ENCODE results near the gene VCL. TPM values are rescaled to one million over a fixed set of nuclear protein-coding genes. Genes with fewer than 3 reads are reported as not detected.

The VCL gene
- total and polyA plus RNA-seq, 9 of the 15 experiments (the other 6 are each of a cell fraction or from before 2014, with no cell fraction given), result 29.8 to 186 (median 76.4) TPM

DNA sequence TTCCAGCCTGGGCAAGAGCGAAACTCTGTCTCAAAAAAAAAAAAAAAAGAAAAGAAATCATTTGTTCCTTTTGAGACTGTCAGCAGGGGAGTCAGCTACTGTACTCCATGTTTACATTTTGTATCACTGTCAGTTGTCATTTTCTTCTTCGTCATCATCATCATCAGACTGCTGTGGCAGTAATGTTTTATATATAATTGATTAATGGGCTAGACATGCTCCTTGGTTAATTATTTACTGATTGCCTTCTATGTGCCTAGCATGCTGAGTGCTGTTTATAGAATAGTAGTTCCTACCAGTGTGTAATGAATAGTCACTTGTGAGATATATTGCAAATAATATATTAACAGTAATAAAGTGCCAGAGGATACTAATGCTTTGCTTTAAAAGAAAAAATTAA, 50.5 kb downstream of the VCL start (continued):
- TF ChIP-seq, protein P1, sequence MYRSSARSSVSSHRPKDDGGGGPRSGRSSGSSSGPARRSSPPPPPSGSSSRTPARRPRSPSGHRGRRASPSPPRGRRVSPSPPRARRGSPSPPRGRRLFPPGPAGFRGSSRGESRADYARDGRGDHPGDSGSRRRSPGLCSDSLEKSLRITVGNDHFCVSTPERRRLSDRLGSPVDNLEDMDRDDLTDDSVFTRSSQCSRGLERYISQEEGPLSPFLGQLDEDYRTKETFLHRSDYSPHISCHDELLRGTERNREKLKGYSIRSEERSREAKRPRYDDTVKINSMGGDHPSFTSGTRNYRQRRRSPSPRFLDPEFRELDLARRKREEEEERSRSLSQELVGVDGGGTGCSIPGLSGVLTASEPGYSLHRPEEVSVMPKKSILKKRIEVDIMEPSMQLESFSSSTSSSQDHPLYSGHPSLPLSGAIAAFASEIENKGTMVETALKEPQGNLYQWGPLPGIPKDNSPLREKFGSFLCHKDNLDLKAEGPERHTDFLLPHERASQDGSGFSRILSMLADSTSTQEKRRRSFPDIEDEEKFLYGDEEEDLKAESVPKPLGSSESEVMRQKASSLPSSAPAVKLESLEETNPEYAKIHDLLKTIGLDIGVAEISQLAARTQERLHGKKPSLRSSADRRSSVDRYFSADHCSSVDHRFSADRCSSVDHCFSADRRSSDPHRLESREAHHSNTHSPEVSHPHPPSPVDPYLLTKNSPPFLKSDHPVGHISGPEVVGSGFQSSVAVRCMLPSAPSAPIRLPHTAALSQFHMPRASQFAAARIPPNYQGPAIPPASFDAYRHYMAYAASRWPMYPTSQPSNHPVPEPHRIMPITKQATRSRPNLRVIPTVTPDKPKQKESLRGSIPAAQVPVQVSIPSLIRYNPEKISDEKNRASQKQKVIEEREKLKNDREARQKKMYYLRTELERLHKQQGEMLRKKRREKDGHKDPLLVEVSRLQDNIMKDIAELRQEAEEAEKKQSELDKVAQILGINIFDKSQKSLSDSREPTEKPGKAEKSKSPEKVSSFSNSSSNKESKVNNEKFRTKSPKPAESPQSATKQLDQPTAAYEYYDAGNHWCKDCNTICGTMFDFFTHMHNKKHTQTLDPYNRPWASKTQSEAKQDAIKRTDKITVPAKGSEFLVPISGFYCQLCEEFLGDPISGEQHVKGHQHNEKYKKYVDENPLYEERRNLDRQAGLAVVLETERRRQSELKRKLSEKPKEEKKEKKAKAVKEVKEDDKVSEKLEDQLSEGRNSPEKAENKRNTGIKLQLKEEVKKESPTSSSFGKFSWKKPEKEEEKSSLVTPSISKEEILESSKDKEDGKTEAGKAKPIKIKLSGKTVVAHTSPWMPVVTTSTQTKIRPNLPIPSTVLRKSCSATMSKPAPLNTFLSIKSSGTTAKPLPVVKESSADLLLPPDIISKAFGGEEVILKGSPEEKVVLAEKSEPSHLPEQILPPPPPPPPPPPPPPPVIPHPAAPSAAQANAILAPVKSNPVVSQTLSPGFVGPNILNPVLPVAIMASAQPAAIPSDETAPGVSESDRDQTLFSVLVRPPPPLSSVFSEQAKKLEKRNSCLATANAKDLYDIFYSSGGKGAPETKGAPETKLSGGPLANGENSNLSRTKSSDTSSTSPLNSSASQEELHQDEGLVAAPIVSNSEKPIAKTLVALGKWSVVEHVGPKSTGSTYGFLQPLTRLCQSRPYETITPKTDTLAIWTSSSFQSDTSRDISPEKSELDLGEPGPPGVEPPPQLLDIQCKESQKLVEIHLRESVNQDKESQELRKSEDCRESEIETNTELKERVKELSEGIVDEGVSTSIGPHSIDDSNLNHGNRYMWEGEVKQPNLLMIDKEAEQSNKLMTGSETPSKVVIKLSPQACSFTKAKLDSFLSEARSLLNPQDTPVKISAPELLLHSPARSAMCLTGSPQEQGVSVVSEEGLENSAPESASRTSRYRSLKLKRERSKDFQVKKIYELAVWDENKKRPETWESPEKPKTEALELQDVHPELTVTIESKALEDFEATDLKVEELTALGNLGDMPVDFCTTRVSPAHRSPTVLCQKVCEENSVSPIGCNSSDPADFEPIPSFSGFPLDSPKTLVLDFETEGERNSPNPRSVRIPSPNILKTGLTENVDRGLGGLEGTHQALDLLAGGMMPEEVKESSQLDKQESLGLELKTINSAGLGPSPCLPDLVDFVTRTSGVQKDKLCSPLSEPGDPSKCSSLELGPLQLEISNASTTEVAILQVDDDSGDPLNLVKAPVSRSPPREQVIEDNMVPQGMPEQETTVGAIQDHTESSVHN (IDR thresholded peaks at IDR 0.05; ENCODE audit: borderline replicate concordance in 1 of 2, low read depth in 1 of 2), result no peak

DNA sequence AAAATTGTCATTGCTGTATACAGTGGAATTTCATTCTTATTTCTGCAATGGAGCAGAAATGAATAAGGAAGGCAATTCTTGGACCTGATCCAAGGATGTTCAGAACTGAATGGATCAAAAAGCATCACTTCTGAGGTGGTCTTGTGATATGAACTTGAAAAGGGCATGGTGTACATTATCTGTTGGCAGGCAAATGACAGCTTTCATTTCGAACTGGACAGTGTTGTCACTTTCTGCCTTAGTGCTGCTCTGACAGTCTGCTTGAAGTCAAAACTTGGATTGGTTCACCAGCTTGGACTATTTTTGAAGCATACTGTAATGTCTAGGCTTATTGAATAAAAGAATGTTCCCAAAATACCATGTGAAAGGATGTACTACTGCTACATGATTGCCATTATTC, 52.0 kb downstream of the VCL start:
- no peak overlapping the region for H2AFZ ChIP-seq (ENCODE audit: low read depth, low read length)
- FAIRE-seq, result peak; percentile 19
- BruUV-seq (replicated peaks), result no TSS peak
- H3K9me1 ChIP-seq (ENCODE audit: control insufficient read depth, insufficient read depth, low read length), result no peaks in the 10 kb centered on the region
- no peak for ATAC-seq
- POLR2A ChIA-PET, result interaction anchor here (0.6 to 2.5 kb wide), 10 partner anchors 10 to 169 kb away, joined by 3 to 12 read pairs (median 4); no protein-coding TSS in a partner anchor
- 0 out of 2 replicates have a peak, but pooled peaks cover 4% of the 10 kb centered on the region for H4K20me1 ChIP-seq (replicated peaks; ENCODE audit: control insufficient read depth, insufficient read depth, low read length)
- no peak overlapping the region for H3K27ac ChIP-seq (ENCODE audit: extremely low read depth, low read depth, low read length)
- no peaks in the 10 kb centered on the region for H3K9me3 ChIP-seq (replicated peaks; ENCODE audit: control insufficient read depth, insufficient read depth, low read depth, low read length)
- no peak for DNase-seq (ENCODE audit: extremely low read depth in 1 of 4, low spot score in 3 of 4)
- in situ Hi-C loops (cut with MboI), result no loop called here
- TF ChIP-seq, protein P2, sequence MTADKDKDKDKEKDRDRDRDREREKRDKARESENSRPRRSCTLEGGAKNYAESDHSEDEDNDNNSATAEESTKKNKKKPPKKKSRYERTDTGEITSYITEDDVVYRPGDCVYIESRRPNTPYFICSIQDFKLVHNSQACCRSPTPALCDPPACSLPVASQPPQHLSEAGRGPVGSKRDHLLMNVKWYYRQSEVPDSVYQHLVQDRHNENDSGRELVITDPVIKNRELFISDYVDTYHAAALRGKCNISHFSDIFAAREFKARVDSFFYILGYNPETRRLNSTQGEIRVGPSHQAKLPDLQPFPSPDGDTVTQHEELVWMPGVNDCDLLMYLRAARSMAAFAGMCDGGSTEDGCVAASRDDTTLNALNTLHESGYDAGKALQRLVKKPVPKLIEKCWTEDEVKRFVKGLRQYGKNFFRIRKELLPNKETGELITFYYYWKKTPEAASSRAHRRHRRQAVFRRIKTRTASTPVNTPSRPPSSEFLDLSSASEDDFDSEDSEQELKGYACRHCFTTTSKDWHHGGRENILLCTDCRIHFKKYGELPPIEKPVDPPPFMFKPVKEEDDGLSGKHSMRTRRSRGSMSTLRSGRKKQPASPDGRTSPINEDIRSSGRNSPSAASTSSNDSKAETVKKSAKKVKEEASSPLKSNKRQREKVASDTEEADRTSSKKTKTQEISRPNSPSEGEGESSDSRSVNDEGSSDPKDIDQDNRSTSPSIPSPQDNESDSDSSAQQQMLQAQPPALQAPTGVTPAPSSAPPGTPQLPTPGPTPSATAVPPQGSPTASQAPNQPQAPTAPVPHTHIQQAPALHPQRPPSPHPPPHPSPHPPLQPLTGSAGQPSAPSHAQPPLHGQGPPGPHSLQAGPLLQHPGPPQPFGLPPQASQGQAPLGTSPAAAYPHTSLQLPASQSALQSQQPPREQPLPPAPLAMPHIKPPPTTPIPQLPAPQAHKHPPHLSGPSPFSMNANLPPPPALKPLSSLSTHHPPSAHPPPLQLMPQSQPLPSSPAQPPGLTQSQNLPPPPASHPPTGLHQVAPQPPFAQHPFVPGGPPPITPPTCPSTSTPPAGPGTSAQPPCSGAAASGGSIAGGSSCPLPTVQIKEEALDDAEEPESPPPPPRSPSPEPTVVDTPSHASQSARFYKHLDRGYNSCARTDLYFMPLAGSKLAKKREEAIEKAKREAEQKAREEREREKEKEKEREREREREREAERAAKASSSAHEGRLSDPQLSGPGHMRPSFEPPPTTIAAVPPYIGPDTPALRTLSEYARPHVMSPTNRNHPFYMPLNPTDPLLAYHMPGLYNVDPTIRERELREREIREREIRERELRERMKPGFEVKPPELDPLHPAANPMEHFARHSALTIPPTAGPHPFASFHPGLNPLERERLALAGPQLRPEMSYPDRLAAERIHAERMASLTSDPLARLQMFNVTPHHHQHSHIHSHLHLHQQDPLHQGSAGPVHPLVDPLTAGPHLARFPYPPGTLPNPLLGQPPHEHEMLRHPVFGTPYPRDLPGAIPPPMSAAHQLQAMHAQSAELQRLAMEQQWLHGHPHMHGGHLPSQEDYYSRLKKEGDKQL (CRISPR knock-in tag; IDR thresholded peaks at IDR 0.05; ENCODE audit: borderline replicate concordance), result no peak
- TF ChIP-seq NFIC (IDR thresholded peaks at IDR 0.05) (peak; percentile 68), ZNF134 (CRISPR knock-in tag; conservative IDR thresholded peaks at IDR 0.05) (no peak), MCM7 (IDR thresholded peaks at IDR 0.05) (no peak)
- H3K9ac ChIP-seq (ENCODE audit: insufficient read depth in 1 of 2, low read depth in 2 of 2, low read length in 2 of 2), result no peak overlapping the region
- H3K4me3 ChIP-seq, result no peak overlapping the region
- H3K4me1 ChIP-seq (replicated peaks in 1 of 2; ENCODE audit: control insufficient read depth in 2 of 2, insufficient read depth in 2 of 2, low read length in 2 of 2), result peaks cover 9 to 12% of the 10 kb centered on the region in 2 experiments; a peak in 3 of 5 replicates
- peaks cover 76% of the 10 kb centered on the region for H3K79me2 ChIP-seq (ENCODE audit: control insufficient read depth, insufficient read depth, low read length)
- no peaks in the 10 kb centered on the region for H3K27me3 ChIP-seq (ENCODE audit: control insufficient read depth in 2 of 2, insufficient read depth in 2 of 2, low read length in 2 of 2)
- intact Hi-C loops (cut with micrococcal nuclease), result no loop called here
- no peak overlapping the region for H3K4me2 ChIP-seq (ENCODE audit: insufficient read depth, low read length)
- CTCF ChIA-PET (ENCODE audit: low intra/inter-chr PET ratio), result no interaction called here
- whole genome bisulfite sequencing (ENCODE audit: insufficient coverage, low coverage, missing lambda C conversion rate), result 28% methylated on average over 1 of the region's 1 CpG
- peaks cover 23% of the 10 kb centered on the region for H3K36me3 ChIP-seq (ENCODE audit: control insufficient read depth, insufficient read depth, low read length)

All from K562 (cell line).